Endodermal cell (in vitro differentiated cells): ENCODE data around the gene HOXC4. TPM values are rescaled to one million over a fixed set of nuclear protein-coding genes. Genes with fewer than 3 reads are reported as not detected.

ENCODE experiments used
- DNase-seq: peaks from one replicate; pipeline ENCODE4 v3.0.0-alpha.2; 2017
- H3K27ac ChIP-seq: 2 replicates; pipeline ENCODE4 v1.5.1; 2013; ENCODE audit warnings: mild to moderate bottlenecking, low read depth, low read length, moderate library complexity
- H3K27me3 ChIP-seq: 2 replicates; pipeline ENCODE4 v1.6.1; 2013; ENCODE audit warnings: mild to moderate bottlenecking, low read length, moderate library complexity; ENCODE audit not compliant: insufficient read depth, control insufficient read depth, poor library complexity, severe bottlenecking
- H3K36me3 ChIP-seq: 2 replicates; pipeline ENCODE4 v1.7.0; 2013; ENCODE audit warnings: mild to moderate bottlenecking, low read length, moderate library complexity; ENCODE audit not compliant: control insufficient read depth, insufficient read depth
- H3K4me1 ChIP-seq: one replicate; pipeline ENCODE4 v1.7.0; 2013; ENCODE audit warnings: low read length; ENCODE audit not compliant: control insufficient read depth, insufficient read depth
- H3K4me3 ChIP-seq: 2 replicates; pipeline ENCODE4 v1.5.1; 2013; ENCODE audit warnings: mild to moderate bottlenecking, low read length, moderate library complexity
- H3K9ac ChIP-seq: 2 replicates; pipeline ENCODE4 v1.6.1; 2013; ENCODE audit warnings: mild to moderate bottlenecking, low read length, moderate library complexity; ENCODE audit not compliant: poor library complexity, severe bottlenecking; ENCODE audit errors: extremely low read depth
- H3K9me3 ChIP-seq: 2 replicates; pipeline ENCODE4 v1.6.1; 2013; ENCODE audit warnings: mild to moderate bottlenecking, low read length, moderate library complexity; ENCODE audit not compliant: control insufficient read depth
- H3K27ac Mint-ChIP-seq: 2 replicates; pipeline ENCODE4 v1.8.0; 2020; ENCODE audit warnings: mixed read lengths
- H3K27me3 Mint-ChIP-seq: 2 replicates; pipeline ENCODE4 v1.8.0; 2021; ENCODE audit warnings: mild to moderate bottlenecking, mixed read lengths; ENCODE audit not compliant: insufficient read depth
- H3K36me3 Mint-ChIP-seq: 2 replicates; pipeline ENCODE4 v1.8.0; 2020; ENCODE audit warnings: low read depth, mixed read lengths
- H3K4me1 Mint-ChIP-seq: 2 replicates; pipeline ENCODE4 v1.8.0; 2020; ENCODE audit warnings: mixed read lengths
- H3K4me3 Mint-ChIP-seq: 2 replicates; pipeline ENCODE4 v1.8.0; 2020; ENCODE audit warnings: mild to moderate bottlenecking, moderate library complexity, mixed read lengths
- H3K9me3 Mint-ChIP-seq: 2 replicates; pipeline ENCODE4 v1.8.0; 2020; ENCODE audit warnings: mild to moderate bottlenecking, mixed read lengths
- CTCF ChIP-seq: fragments of 200-600 bp; sonication (generic); conservative IDR thresholded peaks from 2 replicates; pipeline ENCODE4 v1.5.0; 2021; ENCODE audit warnings: antibody characterized with exemption, mild to moderate bottlenecking
- WGBS, 2 experiments: methylation state at CpG; one replicate each; pipeline versions ENCODE4 v1.1.5 to v1.1.7; 2013; ENCODE audit warnings: missing lambda C conversion rate in 2 of 2, mixed read lengths in 1 of 2; ENCODE audit not compliant: insufficient coverage in 1 of 2, insufficient read length in 1 of 2; 5-methylcytosine and 5-hydroxymethylcytosine counted together
- total RNA-seq, 2 donors: library from RNA; stranded (reverse); fragmentation: NEBNext Ultra II Directional in 1 of 2; extraction: Animal tissue kit (Norgen Biotek cat#: 25700) in 1 of 2; gene quantifications; 2 replicates in 1 of 2; 3 replicates in 1 of 2; pipeline ENCODE4 v1.2.1, GENCODE V29; 2021

HOXC4 gene
- total RNA-seq, 2 donors from 2014 or later, result not detected

- no peaks in the 10 kb centered on the region for H3K4me1 ChIP-seq
- H3K27ac ChIP-seq, result no peak overlapping the region
- H3K9ac ChIP-seq, result no peak overlapping the region
- H3K27me3 ChIP-seq, result peaks cover 100% of the 10 kb centered on the region
- no peak overlapping the region for H3K4me3 ChIP-seq
- H3K27me3 Mint-ChIP-seq, result peaks cover 100% of the 10 kb centered on the region
- peaks cover 9% of the 10 kb centered on the region for H3K9me3 Mint-ChIP-seq
- no peaks in the 10 kb centered on the region for H3K36me3 ChIP-seq
- TF ChIP-seq CTCF, result no peak
- no peaks in the 10 kb centered on the region for H3K36me3 Mint-ChIP-seq
- no peaks in the 10 kb centered on the region for H3K4me1 Mint-ChIP-seq
- DNase-seq, result no peak
- peaks cover 10% of the 10 kb centered on the region for H3K9me3 ChIP-seq
- no peak overlapping the region for H3K27ac Mint-ChIP-seq
- H3K4me3 Mint-ChIP-seq, result no peak overlapping the region
- 9 to 17% methylated on average over 11 to 16 of the region's 16 CpGs for WGBS, 2 experiments
Measured at GRCh38 chr12:54039417-54040147, 14.1 kb upstream of the HOXC4 start.

GRCh38 chr12:54040148-54040494 lies 13.5 kb upstream of the HOXC4 start:
- Mint-ChIP-seq H3K9me3 (peaks cover 9% of the 10 kb centered on the region), H3K4me1 (no peaks in the 10 kb centered on the region), H3K27me3 (peaks cover 100% of the 10 kb centered on the region), H3K36me3 (no peaks in the 10 kb centered on the region), H3K4me3 (no peak overlapping the region), H3K27ac (no peak overlapping the region)
- no peak for TF ChIP-seq CTCF
- H3K4me1 ChIP-seq, result no peaks in the 10 kb centered on the region
- H3K27me3 ChIP-seq, result peaks cover 100% of the 10 kb centered on the region
- peaks cover 10% of the 10 kb centered on the region for H3K9me3 ChIP-seq
- H3K36me3 ChIP-seq, result no peaks in the 10 kb centered on the region
- no peak overlapping the region for H3K4me3 ChIP-seq
- H3K27ac ChIP-seq, result no peak overlapping the region
- DNase-seq, result peak; percentile 73
- WGBS, 2 experiments, result 40 to 59% methylated on average over 3 to 4 of the region's 4 CpGs
- H3K9ac ChIP-seq, result no peak overlapping the region

GRCh38 chr12:54040648-54041047 lies 13.0 kb upstream of the HOXC4 start:
- Mint-ChIP-seq H3K4me1 (no peaks in the 10 kb centered on the region), H3K27me3 (peaks cover 100% of the 10 kb centered on the region), H3K36me3 (no peaks in the 10 kb centered on the region), H3K27ac (no peak overlapping the region), H3K9me3 (peaks cover 9% of the 10 kb centered on the region), H3K4me3 (no peak overlapping the region)
- no peak for TF ChIP-seq CTCF
- DNase-seq, result no peak
- Histone ChIP-seq H3K9ac (no peak overlapping the region), H3K4me1 (no peaks in the 10 kb centered on the region), H3K27ac (no peak overlapping the region), H3K9me3 (peaks cover 10% of the 10 kb centered on the region), H3K4me3 (no peak overlapping the region), H3K36me3 (no peaks in the 10 kb centered on the region), H3K27me3 (peaks cover 100% of the 10 kb centered on the region)
- 62% methylated on average over 2 of the region's 3 CpGs for WGBS, 2 experiments
